GM19452 (cell line): ENCODE data around the gene IBA57.

Experiments used
- ATAC-seq: cut with Tn5 transposase; IDR thresholded peaks from one replicate; pipeline ENCODE4 v1.9.1; 2021; ENCODE audit not compliant: unreplicated experiment

Gene IBA57

DNA sequence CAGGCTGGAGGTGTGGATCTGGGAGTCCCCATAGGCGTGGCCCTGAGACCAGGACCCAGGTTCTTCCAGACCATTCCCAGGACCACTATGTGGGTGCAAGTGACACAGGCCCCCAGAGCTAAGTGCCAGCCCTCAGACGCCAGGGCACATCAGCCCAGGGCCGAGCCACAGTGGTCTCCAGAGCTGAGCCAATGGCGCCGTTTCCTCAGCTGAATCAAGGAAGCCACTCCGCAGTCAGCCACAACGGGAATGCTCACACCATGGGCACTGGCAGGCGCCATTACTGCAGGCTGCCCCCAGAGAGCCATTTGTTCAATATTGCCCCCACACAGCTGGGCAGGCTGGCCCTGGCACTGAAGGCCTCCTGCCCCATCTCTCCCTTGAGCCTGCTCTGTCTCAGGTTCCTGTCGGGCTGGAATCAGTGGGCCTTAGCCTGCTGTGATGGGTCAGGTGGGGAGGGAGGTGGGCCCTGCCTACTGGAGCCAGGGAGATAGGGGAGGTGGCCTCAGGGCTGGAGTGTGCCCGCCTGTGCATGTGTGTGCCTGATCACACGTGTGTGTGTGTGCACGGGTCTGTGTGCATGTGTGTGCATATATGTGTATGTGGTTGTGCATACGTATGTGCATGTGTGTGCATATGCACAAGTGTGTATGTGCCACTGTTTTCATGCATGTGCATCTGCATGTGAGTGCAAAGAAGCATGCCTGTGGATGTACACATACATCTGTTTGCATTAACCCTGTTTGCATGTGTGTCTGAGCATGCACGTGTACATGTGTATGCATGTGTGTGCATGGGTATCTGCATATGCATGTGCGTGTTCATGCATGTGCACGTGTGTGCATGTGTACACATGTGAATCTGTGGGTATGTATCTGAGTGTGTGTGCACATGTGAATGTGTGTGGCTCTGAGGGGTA, 9.7 kb upstream of the IBA57 start:
- ATAC-seq: no peak

- no peak for ATAC-seq
These were observed 9.1 kb upstream of the IBA57 start for GRCh38 chr1:228156515-228156881.

DNA sequence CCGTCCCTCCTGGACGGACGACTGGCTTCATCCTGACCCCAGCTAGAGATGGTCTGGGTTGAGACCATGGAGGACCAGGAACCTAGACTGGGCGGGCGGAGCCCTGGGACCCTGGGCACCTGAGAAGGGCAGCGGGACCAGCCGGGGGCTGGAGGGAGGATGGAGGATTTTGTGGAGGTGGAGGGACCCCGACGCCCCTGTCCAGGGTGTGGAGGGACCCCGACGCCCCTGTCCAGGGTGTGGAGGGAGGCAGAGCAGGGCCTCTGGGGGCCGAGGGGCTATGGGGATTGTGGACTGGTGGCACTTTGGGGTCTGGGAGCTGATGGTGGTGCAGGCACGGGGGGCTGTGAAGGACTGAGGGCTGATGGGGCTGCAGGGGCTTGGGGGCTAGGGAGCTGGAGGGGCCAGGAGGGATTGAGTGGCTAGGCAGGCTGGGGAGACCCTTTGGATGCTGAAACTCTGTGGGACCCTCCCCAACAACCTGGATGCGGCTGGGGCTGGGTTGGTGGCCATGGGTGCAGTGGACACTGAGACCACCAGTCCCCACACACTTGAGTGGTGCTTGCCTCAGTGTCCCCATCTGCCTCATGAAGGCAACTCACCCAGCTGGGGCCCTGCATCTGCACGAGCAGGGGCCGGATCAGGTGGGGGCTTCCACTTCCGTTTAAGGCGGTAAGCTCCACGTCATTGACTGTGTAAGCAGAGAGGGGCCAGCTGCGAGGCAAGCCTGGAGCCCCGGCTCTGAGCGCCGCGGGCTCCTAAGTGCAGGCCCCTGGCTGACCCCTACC, 8.5 kb upstream of the IBA57 start:
- no peak for ATAC-seq

DNA sequence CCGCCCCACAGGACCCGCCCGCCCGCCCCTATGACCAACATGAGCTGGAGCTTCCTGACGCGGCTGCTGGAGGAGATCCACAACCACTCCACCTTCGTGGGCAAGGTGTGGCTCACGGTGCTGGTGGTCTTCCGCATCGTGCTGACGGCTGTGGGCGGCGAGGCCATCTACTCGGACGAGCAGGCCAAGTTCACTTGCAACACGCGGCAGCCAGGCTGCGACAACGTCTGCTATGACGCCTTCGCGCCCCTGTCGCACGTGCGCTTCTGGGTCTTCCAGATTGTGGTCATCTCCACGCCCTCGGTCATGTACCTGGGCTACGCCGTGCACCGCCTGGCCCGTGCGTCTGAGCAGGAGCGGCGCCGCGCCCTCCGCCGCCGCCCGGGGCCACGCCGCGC, 7.9 kb upstream of the IBA57 start:
- ATAC-seq: no peak

- no peak for ATAC-seq
These were observed 7.2 kb upstream of the IBA57 start for GRCh38 chr1:228158151-228159007.

DNA sequence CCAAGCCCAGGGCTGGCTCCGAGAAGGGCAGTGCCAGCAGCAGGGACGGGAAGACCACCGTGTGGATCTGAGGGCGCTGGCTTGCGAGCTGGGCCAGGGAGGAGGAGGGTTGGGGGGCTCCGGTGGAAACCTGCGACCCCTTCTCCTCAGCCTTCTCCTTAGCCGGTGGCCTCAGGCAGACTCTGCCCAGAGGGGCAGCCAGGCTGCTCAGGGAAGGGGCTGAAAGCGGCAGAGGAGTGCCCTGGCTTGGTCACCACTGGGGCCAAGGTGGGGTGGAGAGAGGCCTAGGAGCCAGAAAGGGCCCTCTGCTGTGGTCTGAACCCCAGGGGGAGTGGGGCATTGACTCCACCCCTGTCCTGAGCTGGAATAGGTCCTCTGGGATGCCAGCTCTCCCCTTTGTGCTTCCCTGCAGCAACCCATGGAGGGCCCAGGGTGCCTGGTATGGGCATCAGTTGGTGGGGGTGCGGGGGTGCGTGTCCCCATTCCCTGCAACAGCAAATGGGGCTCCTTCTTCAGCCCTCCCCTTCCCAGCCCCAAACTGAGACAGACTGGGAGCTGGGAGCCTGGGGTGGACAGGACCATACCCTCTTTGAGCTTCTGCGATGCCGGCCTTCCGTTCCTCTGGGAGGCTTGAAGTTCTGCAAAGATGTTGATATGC, 6.5 kb upstream of the IBA57 start:
- ATAC-seq: no peak

DNA sequence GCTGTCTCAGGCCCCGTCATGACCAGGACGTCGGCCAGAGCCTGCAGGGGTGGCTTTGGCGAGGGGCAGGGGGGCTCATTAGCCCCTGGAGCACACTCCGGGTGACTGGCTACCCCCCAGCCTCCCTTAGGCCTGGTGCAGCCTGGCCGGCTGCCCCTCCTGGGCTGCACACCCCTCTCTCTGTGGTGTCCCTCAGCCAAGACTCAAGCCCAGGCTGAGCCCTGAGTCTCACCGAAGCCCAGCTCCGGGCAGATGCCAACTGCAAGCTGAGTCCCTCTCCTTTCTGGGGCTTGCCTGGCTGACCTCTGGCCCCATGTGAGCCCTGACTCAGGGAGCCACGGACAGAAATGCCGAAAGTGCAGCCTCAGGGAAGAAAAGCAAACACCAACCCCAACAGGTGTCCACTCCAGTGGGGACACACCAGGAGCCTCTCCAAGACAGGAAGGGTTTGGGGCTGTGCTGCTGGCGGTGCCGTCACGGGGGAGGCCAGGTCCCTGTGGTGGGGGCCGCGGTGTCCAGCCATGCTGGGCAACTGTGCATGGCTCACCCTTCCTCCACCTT, 5.3 kb upstream of the IBA57 start:
- ATAC-seq: no peak

DNA sequence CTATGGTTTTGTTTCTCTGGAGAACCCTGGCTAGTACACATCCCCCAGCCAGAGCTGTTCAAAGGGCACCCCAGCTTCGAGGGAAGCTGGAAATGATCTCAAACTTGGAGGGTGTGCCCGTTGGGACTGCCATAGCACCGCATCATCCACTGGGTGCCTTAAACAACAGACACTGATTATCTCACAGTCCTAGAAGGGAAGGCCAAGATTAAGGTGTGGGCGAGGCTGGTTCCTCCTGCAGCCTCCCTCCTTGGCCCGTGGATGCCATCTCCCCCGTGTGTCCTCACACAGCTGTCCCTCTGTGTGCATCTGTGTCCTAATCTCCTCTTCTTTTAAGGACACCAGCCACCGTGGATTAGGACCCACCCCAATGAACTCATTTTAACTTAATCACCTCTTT, 4.2 kb upstream of the IBA57 start:
- no peak for ATAC-seq

GRCh38 chr1:228161866-228162265, 3.7 kb upstream of the IBA57 start:
- ATAC-seq: no peak

DNA sequence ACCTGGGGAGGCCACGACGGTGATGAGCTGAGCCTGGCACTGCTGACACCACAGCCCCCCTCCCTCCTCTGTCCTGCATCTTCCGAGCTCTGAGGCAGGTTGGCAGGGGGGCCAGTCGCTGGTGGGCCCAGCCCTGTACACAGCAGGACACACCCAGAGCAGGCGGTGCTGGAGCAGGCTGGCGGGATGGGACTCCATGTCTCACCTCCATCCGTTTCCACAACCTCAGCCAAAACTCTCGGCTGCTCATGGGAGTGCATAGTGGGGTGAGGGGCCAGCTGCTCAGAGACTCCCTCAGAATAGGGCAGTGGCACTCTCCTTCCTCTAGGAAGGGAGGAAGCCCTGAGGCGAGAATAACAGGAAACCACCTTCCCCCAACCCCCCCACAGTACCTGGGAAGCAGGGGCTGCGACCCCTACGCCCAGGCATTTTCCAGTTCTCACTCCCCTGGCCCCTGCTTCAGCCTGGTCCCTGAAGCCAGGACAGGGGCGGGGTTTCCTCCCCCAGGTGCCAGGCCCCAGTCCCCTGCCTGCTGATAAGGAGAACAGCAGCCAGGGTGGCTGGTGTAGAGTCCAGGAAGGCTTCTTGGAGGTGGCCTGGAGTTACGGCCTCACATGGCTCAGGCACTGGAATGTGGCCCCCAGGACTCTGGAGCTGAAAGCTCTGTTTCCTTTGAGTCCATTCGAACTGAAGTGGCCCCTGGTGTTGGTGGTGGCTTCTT, 3.2 kb upstream of the IBA57 start:
- ATAC-seq: no peak

DNA sequence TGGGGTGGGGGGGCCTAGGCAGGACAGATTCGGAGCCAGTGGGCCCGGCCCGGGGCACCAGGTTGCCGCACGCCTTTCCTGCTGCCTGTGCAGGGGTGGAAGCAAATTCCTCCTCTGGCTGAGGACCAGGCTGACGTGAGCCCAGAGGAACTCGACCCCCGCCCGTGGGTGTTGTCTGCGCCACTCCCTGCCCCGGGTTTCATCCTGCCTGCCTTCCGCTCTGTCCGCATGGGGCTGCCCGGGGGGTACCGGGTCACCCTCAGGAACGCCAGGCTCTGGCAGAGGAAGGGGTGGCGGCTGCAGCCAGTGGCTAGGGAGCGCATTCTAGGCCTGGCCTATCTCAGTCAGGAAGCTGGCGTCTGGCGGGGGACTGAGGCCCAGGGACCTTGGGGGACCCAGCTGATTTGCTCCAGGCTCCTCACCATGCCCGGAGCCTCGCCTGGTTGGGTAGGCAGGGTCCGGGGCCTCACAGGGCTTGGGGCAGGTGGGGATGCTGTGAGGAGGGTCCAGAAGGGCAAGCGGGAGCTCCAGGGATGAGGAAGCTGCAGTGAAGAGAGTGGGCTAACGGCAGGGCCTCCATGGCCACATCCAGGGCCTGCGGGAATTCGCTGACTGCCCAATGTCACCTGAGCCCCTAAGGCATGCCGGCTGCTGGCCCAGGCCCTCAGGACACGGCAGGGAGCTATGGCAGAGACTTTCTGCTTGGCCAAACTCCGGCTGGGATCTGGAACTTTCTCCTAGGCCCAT, 2.4 kb upstream of the IBA57 start:
- ATAC-seq: no peak

DNA sequence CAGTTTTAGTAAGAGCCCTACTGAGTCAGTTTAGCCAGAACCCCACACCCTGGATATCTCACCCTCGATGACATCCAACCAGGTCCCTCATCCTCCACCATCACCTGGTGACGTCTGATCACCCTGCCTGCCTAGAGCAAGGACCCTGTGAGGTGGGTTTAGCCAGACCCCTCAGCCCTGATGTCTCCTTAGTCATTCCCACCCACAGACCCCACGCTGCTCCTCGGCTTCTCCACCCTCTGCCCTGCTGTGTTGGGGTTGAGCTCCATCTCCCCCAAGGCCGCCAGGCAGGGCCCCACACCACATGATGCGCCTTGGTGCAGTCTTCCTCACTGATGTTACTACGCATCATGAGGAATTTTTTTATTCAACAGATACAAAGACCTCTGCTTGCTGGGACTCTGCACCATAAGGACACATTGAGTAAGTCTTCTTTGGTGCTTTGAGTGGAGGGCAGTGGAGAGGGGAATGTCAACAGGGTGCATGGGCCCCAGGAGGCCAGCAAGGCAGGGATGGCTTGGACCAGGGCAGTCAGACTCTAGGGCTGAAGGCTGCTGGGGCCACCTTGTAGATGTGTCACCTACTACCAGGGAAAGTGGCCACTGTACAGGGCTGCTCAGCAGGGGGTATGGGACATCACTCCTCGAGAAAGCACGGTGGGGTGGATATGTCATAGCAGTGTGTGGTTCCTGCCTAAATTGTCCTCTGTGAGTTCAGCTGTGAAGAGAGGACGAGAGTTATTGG, 1.7 kb upstream of the IBA57 start:
- no peak for ATAC-seq

- ATAC-seq: no peak
These were observed 838 bp upstream of the IBA57 start for GRCh38 chr1:228164561-228165371.

DNA sequence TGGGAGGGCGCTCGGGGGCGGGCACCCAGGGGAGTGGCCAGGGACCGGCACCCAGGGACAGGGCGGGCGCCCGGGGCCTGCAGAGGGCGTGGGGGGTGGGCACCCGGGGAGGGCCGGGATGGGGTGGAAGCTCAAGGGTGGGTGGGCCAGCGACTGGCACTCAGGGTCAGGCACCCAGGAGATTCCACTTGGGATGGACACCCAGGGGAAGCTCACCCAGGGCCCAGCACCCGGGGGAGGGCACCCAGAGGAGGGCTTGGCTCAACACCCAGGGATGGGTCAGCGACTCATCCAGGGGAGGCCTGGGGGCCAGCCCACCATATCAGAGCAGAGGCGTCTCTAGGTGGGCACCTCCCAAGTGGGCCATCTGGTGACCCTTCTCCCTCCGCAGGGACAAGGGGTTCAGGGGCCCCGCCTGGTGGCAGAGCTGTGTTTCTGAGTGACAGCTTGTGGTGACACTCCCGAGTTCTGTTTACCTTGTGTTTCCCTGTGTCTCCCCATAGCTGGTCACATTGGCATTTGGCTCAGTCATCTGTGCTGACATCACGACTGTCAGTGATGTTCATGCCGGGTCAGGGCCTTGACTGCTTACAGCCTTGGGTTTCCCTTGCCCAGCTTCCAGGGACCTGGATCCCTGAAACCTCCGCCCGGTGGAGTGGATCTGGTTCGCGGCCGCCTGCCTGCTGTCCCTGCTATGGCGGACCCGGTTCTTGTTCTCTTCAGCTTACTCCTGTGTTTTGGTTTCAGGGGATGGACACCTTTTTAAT, 749 bp downstream of the IBA57 start:
- ATAC-seq: peak; percentile 9

DNA sequence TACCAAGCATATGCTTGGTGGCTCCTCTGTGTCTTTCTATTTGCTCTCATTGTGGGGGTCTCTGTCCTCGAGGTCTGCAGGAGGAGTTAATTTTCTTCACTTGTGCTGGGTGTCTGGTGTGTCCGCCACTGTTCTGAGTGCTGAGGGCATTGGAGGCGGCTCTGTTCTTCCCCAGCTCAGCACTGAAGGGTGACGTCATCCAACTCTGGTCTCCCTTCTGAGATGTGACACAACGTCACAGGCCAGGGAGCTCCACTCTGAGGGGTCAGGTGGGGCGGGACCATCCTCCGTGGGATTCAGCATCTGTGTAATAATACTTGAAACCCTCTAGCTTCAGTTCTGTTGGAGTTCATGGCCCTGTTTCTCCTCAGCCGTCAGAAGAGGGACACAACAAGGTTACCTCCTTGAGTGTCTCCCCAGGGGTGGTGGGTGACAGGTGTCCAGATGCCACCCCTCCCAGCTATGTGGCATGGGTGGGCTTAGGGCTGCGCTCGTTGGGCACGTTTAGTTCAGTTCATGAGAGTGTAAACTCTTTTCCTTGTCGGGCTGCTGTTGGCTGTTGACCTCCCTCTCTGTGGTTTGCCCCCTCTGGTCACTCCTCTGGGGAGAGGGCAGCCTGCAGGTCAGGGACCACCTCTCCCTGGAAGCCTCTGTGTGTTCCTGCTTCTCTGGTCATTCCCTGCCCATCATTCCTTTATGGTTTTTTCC, 3.1 kb downstream of the IBA57 start:
- no peak for ATAC-seq

DNA sequence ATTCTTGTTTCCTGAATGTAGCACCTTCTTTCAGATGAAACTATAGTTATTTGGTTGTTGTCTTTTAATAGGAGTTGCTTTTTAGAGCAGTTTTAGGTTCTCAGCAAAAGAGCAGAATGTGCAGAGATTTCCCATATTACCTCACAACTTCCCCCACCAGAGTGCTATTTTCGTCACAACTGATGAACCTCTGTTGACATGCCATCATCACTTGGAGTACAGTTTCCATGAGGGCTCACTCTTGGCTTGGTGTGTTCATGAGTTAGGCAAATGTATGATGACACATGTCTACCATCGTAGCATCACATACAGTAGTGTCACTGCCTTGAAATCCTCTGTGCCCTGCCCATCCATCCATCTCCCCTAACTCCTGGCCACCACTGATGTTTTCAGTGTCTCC, 3.7 kb downstream of the IBA57 start:
- ATAC-seq: no peak
